ENCODE data around the gene SHLD2. TPM values are rescaled to one million over a fixed set of nuclear protein-coding genes. Genes with fewer than 3 reads are reported as not detected.
"Not testable (repeated sequence)": the region's sequence is repeated elsewhere in the genome, so short reads cannot be mapped to it uniquely, and the experiment has no call there.

SHLD2 gene
- total and polyA plus RNA-seq, 2 of the 13 experiments (the other 11 are each of a cell fraction or from before 2014, with no cell fraction given), result 25.7 to 53.7 TPM

DNA sequence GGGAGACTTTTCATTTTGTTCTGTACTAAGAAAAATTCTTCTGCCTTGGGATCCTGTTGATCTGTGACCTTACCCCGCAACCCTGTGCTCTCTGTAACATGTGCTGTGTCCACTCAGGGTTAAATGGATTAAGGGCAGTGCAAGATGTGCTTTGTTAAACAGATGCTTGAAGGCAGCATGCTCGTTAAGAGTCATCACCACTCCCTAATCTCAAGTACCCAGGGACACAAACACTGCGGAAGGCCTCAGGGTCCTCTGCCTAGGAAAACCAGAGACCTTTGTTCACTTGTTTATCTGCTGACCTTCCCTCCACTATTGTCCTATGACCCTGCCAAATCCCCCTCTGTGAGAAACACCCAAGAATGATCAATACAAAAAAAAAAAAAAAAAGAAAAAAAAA, 13.4 kb upstream of the SHLD2 start:
- H2AFZ ChIP-seq (ENCODE audit: low read length); CTCF ChIA-PET (ENCODE audit: low intra/inter-chr PET ratio, low total read pairs); BruUV-seq (replicated peaks); H3K27me3 ChIP-seq (ENCODE audit: control insufficient read depth in 1 of 2, insufficient read depth in 2 of 2, low read length in 2 of 2); H3K4me3 ChIP-seq (replicated peaks in 1 of 3; ENCODE audit: insufficient read depth in 1 of 3, low read depth in 2 of 3, low read length in 3 of 3); ATAC-seq; H3K9me3 ChIP-seq (ENCODE audit: low read length); intact Hi-C loops (cut with micrococcal nuclease; ENCODE audit: unreplicated experiment); FAIRE-seq; POLR2A ChIA-PET; H3K9ac ChIP-seq (ENCODE audit: insufficient read depth, low read depth, low read length); DNase-seq (ENCODE audit: low spot score); in situ Hi-C loops (cut with HindIII; ENCODE audit: extremely low pct_ligation_motif_present, low pct_unique_long_range_greater_than_20kb); TF ChIP-seq SOX6, SOX13 (IDR thresholded peaks at IDR 0.05): not testable (repeated sequence)
- peak overlapping the region; percentile 67 for H3K27ac ChIP-seq (ENCODE audit: extremely low read length, insufficient read depth, low read length)
- H3K4me1 ChIP-seq (ENCODE audit: insufficient read depth, low read length), result peaks cover 57% of the 10 kb centered on the region
- peaks cover 3 to 23% of the 10 kb centered on the region in 2 experiments for H3K36me3 ChIP-seq (replicated peaks in 1 of 2; ENCODE audit: control insufficient read depth in 1 of 2, insufficient read depth in 2 of 2, low read length in 2 of 2)
- H3K4me2 ChIP-seq (ENCODE audit: low read depth, low read length), result peak overlapping the region; percentile 53; the same call in 1 of the 2 replicates
- TF ChIP-seq, protein P1, sequence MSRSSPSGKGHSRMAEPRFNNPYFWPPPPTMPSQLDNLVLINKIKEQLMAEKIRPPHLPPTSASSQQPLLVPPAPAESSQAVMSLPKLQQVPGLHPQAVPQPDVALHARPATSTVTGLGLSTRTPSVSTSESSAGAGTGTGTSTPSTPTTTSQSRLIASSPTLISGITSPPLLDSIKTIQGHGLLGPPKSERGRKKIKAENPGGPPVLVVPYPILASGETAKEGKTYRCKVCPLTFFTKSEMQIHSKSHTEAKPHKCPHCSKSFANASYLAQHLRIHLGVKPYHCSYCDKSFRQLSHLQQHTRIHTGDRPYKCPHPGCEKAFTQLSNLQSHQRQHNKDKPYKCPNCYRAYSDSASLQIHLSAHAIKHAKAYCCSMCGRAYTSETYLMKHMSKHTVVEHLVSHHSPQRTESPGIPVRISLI (CRISPR knock-in tag; IDR thresholded peaks at IDR 0.05; ENCODE audit: borderline replicate concordance), result 0 out of 2 replicates have a peak, but pooled peaks have one; percentile 44
- 0 out of 2 replicates have a peak, but pooled peaks have one; percentile 18 for TF ChIP-seq SOX6 (CRISPR knock-in tag; IDR thresholded peaks at IDR 0.05)
- TF ChIP-seq SOX13 (CRISPR knock-in tag; conservative IDR thresholded peaks at IDR 0.05 in 1 of 2, IDR thresholded peaks at IDR 0.05 in 1 of 2), result 0 out of 4 replicates have a peak, but pooled peaks of 1 of the 2 experiments have one; percentile 35
- TF ChIP-seq BCL6 (CRISPR knock-in tag; IDR thresholded peaks at IDR 0.05), result peak; percentile 51
- TF ChIP-seq ZNF652 (CRISPR knock-in tag; IDR thresholded peaks at IDR 0.05; ENCODE audit: borderline replicate concordance, low read depth), result peak; percentile 56; the same call in 1 of the 2 replicates
- TF ChIP-seq, protein P2, sequence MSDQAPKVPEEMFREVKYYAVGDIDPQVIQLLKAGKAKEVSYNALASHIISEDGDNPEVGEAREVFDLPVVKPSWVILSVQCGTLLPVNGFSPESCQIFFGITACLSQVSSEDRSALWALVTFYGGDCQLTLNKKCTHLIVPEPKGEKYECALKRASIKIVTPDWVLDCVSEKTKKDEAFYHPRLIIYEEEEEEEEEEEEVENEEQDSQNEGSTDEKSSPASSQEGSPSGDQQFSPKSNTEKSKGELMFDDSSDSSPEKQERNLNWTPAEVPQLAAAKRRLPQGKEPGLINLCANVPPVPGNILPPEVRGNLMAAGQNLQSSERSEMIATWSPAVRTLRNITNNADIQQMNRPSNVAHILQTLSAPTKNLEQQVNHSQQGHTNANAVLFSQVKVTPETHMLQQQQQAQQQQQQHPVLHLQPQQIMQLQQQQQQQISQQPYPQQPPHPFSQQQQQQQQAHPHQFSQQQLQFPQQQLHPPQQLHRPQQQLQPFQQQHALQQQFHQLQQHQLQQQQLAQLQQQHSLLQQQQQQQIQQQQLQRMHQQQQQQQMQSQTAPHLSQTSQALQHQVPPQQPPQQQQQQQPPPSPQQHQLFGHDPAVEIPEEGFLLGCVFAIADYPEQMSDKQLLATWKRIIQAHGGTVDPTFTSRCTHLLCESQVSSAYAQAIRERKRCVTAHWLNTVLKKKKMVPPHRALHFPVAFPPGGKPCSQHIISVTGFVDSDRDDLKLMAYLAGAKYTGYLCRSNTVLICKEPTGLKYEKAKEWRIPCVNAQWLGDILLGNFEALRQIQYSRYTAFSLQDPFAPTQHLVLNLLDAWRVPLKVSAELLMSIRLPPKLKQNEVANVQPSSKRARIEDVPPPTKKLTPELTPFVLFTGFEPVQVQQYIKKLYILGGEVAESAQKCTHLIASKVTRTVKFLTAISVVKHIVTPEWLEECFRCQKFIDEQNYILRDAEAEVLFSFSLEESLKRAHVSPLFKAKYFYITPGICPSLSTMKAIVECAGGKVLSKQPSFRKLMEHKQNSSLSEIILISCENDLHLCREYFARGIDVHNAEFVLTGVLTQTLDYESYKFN (CRISPR knock-in tag; conservative IDR thresholded peaks at IDR 0.05), result 0 out of 2 replicates have a peak, but pooled peaks have one; percentile 31
- peaks cover 55% of the 10 kb centered on the region for H4K20me1 ChIP-seq (ENCODE audit: insufficient read depth, low read length)
- 69% methylated on average over 1 of the region's 3 CpGs for WGBS (ENCODE audit: low lambda C conversion rate)
- H3K79me2 ChIP-seq (ENCODE audit: insufficient read depth, low read length), result peaks cover 75% of the 10 kb centered on the region

DNA sequence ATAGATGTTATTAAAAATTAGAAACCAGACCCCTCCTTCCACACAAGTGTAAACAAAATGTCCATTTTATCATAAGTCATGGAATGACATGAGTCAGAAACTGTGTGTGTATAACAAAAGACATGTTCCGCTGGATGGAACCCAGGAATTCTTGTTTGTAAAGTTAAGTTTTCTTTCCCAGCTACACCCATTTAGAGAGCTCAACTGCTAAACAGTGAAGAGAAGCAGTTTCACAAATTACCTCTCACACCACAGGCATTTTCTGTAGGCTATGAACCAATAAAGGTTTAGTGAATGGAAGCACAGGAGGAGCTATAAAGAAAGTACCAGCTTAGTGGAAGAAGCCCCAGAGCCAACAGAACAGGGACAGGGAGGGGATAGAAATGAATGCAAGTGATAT, 12.8 kb upstream of the SHLD2 start:
- intact Hi-C loops (cut with micrococcal nuclease; ENCODE audit: unreplicated experiment); BruUV-seq (replicated peaks); H3K27me3 ChIP-seq (ENCODE audit: control insufficient read depth in 1 of 2, insufficient read depth in 2 of 2, low read length in 2 of 2); H2AFZ ChIP-seq (ENCODE audit: low read length); H3K9me3 ChIP-seq (ENCODE audit: low read length); H3K4me3 ChIP-seq (replicated peaks in 1 of 3; ENCODE audit: insufficient read depth in 1 of 3, low read depth in 2 of 3, low read length in 3 of 3); H3K9ac ChIP-seq (ENCODE audit: insufficient read depth, low read depth, low read length); in situ Hi-C loops (cut with HindIII; ENCODE audit: extremely low pct_ligation_motif_present, low pct_unique_long_range_greater_than_20kb); POLR2A ChIA-PET; FAIRE-seq; CTCF ChIA-PET (ENCODE audit: low intra/inter-chr PET ratio, low total read pairs): not testable (repeated sequence)
- Histone ChIP-seq H4K20me1 (ENCODE audit: insufficient read depth, low read length) (peaks cover 61% of the 10 kb centered on the region), H3K79me2 (ENCODE audit: insufficient read depth, low read length) (peaks cover 76% of the 10 kb centered on the region), H3K36me3 (replicated peaks in 1 of 2; ENCODE audit: control insufficient read depth in 1 of 2, insufficient read depth in 2 of 2, low read length in 2 of 2) (peaks cover 3 to 27% of the 10 kb centered on the region in 2 experiments), H3K4me2 (ENCODE audit: low read depth, low read length) (peak overlapping the region; percentile 53), H3K4me1 (ENCODE audit: insufficient read depth, low read length) (peaks cover 61% of the 10 kb centered on the region), H3K27ac (ENCODE audit: extremely low read length, insufficient read depth, low read length) (peak overlapping the region; percentile 67)
- 77% methylated on average over 1 of the region's 1 CpG for WGBS (ENCODE audit: low lambda C conversion rate)
- peak; percentile 20 for DNase-seq (ENCODE audit: low spot score)
- ATAC-seq, result peak; percentile 16; the same call in 2 of the 3 replicates
